GM21576 (cell line): ENCODE data around the gene LRRC7.

Source experiments
- ATAC-seq: cut with Tn5 transposase; IDR thresholded peaks from one replicate; pipeline ENCODE4 v1.9.1; 2021; ENCODE audit warnings: mild to moderate bottlenecking, moderate library complexity; ENCODE audit not compliant: unreplicated experiment

LRRC7 gene

DNA sequence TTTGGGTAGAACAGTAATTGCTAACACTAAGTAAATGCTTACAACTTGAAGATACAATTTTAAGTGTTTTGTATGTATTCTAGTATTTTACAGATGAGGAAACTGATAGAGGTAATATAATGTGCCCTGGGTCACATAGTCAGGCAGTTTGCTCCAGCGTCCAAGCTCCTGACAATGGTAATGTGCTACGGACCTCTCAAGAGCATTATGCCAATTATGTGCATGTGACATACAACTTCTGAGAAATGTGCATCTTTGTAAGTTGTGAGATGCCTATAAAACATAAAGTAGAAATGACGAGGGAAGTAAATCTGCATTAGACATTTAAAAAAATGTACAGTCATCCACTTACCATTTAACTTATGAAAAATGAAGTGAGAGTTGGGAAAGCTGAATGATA, 186.8 kb downstream of the LRRC7 start:
- ATAC-seq, result no peak

GRCh38 chr1:69755647-69756046, 187.9 kb downstream of the LRRC7 start:
- no peak for ATAC-seq

DNA sequence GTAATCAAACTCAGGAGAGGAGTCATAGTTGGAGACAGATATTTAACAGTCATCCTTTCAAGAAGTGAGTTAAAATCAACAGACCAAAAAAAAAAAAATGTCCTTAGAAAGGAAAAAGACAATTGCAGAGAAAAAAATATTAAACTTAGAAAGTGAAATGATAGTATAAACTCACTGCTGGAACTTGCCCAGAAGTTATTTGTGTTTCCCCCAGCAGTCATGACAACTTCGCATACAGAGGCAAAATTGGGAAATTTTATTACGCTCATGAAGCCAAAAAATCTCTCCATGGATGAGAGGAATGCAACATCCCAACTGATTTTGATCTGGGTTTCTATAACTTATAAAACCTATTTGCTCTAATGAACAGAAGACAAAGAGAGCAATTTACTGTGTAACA, 198.2 kb downstream of the LRRC7 start:
- ATAC-seq, result no peak

DNA sequence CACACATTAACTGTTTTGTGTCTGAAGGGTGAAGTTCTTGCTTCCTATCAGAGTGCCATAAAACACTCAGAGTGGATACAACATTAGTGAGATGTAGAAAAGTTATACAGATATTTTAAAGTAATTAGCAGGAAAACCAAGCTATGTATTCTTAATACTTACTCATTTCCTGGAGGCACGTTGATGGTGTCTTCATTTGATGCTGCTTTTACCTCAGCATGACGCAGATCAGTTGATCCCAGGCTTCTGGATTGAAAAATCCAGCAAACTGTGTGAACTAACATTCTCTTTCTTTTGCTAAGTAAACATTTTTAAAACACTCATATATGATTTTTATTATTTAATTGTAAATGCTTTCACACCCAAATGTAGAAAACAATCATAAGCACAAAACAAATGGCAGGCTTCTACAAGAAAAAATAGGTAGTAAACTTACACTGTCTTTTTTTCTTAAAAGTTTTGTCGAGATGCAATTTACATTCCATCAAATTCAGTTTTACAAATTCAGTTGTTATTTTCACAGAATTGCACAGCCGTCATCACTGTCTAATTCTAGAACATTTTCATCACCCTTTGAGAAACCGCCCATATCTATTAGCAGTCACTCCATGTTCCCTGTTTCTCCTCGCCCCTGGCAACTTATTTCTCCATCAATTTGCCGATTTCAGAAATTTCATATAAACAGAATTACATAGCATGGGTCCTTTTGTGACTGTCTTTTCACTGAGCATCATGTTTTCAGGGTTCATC, 198.9 kb downstream of the LRRC7 start:
- ATAC-seq, result no peak

DNA sequence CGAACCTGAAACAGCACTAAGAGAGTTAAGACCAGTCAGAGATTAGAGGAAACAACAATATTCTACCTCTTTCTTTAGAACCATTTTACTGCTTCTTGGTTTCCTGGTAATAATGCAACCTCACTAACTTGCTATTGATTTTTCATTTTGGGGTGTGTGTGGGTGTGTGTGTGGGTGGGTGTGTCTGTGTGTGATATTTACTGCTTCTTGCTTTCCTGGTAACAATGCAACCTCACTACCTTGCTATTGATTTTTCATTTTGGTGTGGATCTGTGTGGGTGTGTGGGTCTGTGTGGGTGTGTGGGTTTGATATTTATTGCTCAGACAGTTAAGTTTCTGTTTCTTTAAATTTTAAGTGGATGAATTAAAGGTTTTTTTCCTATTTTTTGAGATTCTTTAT, 208.8 kb downstream of the LRRC7 start:
- no peak for ATAC-seq

DNA sequence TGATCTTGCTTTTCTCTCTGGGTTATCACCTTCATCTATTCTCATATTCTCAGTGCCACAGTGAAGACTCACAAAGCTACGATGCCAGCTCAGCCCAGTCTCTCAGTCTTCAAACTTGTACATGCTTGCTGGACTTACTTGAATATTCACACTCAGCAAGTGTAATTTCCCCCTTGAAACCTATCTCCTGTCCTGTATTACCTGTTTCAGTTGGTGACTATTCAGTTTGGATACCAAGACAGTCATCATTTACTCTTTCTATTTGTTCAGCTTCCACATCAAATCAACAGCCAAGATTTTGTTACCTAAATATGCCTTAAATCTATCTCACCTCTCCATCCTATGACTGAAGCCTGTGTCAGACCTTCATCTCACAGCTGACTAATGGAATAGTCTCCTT, 209.7 kb downstream of the LRRC7 start:
- ATAC-seq, result no peak

- no peak for ATAC-seq
Observed at GRCh38 chr1:69777971-69778370, 210.2 kb downstream of the LRRC7 start.

DNA sequence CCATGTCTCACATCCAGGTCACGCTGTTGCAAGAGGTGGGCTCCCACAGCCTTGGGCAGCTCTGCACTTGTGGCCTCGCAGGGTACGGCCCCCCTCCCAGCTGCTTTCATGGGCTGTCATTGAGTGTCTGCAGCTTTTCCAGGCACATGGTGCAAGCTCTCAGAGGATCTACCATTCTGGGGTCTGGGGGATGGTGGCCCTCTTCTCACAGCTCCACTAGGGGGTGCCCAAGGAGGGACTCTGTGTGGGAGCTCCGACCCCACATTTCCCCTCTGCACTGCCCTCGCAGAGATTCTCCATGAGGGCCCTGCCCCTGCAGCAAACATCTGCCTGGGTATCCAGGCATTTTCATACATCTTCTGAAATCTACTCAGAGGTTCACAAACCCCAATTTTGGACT, 219.4 kb downstream of the LRRC7 start:
- ATAC-seq, result no peak

- ATAC-seq, result no peak
Observed at GRCh38 chr1:69791311-69791710, 223.6 kb downstream of the LRRC7 start.

GRCh38 chr1:69794831-69795230, 227.1 kb downstream of the LRRC7 start:
- no peak for ATAC-seq

GRCh38 chr1:69814926-69815325, 247.2 kb downstream of the LRRC7 start:
- no peak for ATAC-seq

DNA sequence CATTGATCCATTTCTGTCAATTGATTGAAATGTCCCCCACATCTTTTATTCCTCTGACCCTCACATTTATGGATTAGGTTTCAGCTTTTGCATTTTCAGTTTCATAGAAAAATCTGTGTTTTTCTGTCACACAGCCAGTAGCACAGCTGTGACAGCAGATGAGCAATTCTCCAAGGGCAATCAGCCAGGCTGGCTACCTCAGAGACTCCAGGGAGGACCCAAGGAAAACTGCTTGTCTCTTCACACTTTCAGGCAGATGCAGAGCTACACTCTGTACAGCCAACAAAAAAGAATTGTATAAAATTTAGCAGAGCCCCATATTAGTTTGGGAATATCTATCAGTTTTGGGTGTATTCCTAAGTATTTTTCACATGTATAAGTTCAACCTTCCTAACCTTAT, 257.2 kb downstream of the LRRC7 start:
- ATAC-seq, result no peak

- no peak for ATAC-seq
Observed at GRCh38 chr1:69827732-69828131, 260.0 kb downstream of the LRRC7 start.

GRCh38 chr1:69833536-69833935, 265.8 kb downstream of the LRRC7 start:
- no peak for ATAC-seq

- no peak for ATAC-seq
Observed at GRCh38 chr1:69834336-69834735, 266.6 kb downstream of the LRRC7 start.

DNA sequence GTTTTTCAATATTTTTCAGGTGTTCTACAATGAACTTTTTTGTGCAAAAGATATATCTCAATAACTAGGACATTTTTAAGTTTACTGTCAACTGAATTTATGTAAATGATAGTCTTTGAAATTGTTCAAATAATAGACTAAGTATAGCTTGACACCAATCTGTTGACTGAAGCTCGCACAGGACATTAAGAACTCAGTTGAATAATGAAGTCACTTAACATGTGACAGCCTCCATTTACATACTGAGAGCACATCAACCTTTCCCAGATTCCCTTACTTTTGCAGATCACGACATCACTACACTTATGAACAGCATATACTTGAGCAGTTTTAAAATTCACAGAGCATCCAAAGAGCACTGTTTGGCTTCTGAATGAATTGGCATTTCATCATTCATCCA, 268.2 kb downstream of the LRRC7 start:
- ATAC-seq, result no peak

GRCh38 chr1:69836971-69837636, 269.4 kb downstream of the LRRC7 start:
- ATAC-seq, result no peak

DNA sequence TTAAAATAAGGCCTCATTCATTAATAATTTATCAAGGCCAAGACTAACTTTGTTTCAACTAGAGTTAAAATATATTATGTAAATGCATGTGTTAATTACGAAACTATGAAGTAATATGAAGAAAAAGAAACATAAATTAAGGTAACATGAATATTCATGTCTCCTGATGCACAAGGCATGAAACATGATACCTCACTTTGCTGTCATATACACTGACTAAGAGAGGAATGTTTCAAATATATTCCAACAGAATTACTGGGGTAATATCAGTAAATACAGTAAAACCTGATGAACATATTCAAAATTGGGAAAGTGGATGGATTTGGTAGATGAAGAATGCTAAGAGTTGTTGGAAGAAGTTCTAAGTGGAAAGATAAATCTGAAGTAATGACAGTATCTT, 274.6 kb downstream of the LRRC7 start:
- ATAC-seq, result no peak

DNA sequence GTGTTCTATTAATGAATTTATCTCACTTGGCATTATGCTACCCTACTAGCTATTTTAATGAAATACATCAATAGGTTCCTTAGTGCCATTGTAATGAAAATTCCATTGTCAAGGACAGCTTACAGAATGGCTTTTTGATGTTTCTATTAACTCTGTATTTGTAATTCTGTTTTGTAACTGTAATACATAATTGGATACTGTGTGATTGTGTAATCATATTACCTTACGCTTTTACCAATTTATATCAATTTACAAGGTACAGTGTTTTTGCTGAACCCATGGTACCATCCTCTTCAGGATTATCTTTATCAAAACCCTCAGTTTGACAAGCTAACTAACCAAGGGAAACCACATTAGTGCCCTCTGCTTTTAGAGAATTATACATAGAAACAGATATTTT, 277.9 kb downstream of the LRRC7 start:
- no peak for ATAC-seq

DNA sequence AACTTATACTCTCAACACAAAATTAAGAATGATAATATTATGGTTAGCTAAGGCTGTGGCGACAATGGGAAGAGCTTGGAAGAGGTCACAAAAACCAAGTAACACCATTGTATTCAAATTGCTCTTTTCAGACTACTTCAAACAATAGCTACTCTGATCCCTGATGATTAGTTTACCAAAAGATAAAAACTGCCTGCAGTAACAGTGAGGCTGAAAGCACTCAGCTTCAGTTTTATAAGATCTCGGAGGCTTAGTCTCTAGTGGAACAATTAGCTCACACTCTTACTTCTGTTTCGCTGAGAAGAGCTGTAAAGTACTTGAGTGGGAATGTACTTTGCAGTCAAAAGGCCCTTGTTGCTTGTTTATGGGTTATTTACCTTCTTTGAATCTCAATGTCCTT, 278.5 kb downstream of the LRRC7 start:
- no peak for ATAC-seq

DNA sequence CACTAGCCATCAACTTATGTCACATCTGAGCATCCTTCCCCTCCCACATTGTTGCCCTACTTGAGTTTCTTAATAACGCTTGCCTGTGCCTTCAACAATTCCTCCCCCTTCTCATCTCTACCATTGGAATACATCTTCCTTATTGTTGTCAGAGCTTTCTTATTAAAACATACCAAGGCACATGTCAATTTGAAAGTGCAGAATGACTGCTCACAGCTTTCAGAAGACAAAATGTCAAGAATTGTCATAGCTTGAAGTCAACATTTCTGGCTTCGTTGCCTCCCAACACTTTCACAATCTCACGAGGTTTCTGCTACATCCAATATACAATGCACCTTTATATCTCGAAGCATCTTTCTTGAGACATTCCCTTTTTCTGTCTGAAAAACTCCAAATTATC, 279.9 kb downstream of the LRRC7 start:
- no peak for ATAC-seq

DNA sequence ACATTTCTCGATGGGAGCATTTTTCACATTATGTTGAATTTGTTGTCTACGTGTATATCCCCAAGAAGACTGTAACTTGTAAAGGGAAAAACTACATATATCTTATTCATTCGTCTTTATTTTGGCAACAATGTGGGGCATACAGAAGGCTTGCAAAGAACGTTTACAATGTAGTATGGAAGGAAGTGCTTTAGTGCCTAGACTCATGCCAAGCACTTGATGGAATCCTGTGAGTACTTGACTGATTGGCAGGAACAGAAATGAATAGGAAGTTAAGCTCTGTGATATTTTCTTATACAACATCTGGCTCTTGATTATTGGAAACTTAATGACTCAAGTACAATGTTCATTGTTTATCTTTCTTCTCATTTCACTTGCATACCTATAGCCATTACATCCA, 284.4 kb downstream of the LRRC7 start:
- no peak for ATAC-seq

DNA sequence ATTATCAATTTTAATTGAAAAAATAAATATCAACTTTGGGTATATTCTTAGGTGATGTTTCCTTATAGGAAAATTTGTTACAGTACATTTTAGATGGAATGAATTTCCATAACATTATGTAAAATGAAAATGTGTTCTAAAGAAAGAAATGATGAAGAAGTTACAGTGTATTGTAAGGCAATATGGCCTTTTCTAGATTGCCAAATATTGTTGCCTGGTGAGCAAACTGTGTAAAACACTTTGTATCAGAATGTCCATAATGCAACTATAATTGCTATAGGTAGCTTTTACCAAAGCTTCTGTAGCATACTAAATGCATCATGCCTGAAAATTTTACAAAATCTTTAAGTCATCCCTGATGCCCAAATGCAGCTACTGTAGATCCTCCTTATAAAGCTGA, 285.0 kb downstream of the LRRC7 start:
- no peak for ATAC-seq
